Esophagus muscularis mucosa (tissue), 4 donors: Measurements from ENCODE around the gene ZFHX2.

Experiments
- CTCF ChIP-seq, 3 experiments: fragments of 200-600 bp in 2 of 3; fragments of 450-650 bp in 1 of 3; sonication (generic) in 2 of 3; IDR thresholded peaks; one replicate each; pipeline ENCODE4 v1.5.1; 2017 to 2019; ENCODE audit warnings: antibody characterized with exemption in 3 of 3, mild to moderate bottlenecking in 2 of 3, moderate library complexity in 1 of 3
- EP300 ChIP-seq: sonication (generic); formaldehyde crosslinking; IDR thresholded peaks from one replicate; pipeline ENCODE4 v1.6.1; 2017; ENCODE audit warnings: antibody characterized with exemption
- POLR2A ChIP-seq: fragments of 450-650 bp; IDR thresholded peaks from one replicate; pipeline ENCODE4 v1.6.1; 2017; ENCODE audit warnings: antibody characterized with exemption, moderate library complexity, mild to moderate bottlenecking, low read depth

GRCh38 chr14:23561259-23561658 lies 9.7 kb upstream of the ZFHX2 start:
- TF ChIP-seq CTCF (IDR thresholded peaks at IDR 0.05) (no peak), EP300 (no peak), POLR2A (no peak)
